Gastroesophageal sphincter (tissue), 4 donors: ENCODE results near the gene AQR. TPM values are rescaled to one million over a fixed set of nuclear protein-coding genes. Genes with fewer than 3 reads are reported as not detected.

Experiments used
- ATAC-seq: fragments of 150-250 bp; one replicate; pipeline ENCODE4 v1.9.1; 2016; ENCODE audit warnings: mild to moderate bottlenecking, moderate library complexity
- H3K27ac ChIP-seq, 4 donors: fragments of 200-600 bp; sonication (generic) in 3 of 4; 1 replicate in 3 of 4; 2 replicates in 1 of 4; pipeline ENCODE4 v1.5.1; 2016 to 2019
- H3K27me3 ChIP-seq: fragments of 200-600 bp; sonication (generic); one replicate; pipeline ENCODE4 v1.5.1; 2019
- H3K36me3 ChIP-seq, 2 donors: fragments of 200-600 bp; sonication (generic); one replicate each; pipeline ENCODE4 v1.5.1; 2019; ENCODE audit warnings: control low read depth in 1 of 2
- H3K4me1 ChIP-seq, 3 donors: fragments of 200-600 bp; sonication (generic); 1 replicate in 2 of 3; 2 replicates in 1 of 3; pipeline ENCODE4 v1.5.1; 2016 to 2019; ENCODE audit warnings: control low read depth in 2 of 3
- H3K4me3 ChIP-seq, 2 donors: fragments of 200-600 bp; sonication (generic); one replicate each; pipeline ENCODE4 v1.5.1; 2019; ENCODE audit warnings: mild to moderate bottlenecking in 1 of 2, moderate library complexity in 1 of 2
- H3K9me3 ChIP-seq, 3 donors: fragments of 200-600 bp; sonication (generic); one replicate each; pipeline ENCODE4 v1.5.1; 2017 to 2019; ENCODE audit warnings: control low read depth in 2 of 3
- CTCF ChIP-seq, 4 experiments: fragments of 200-600 bp in 2 of 4; fragments of 450-650 bp in 2 of 4; sonication (generic) in 1 of 4; IDR thresholded peaks; one replicate each; pipeline ENCODE4 v1.5.1; 2017 to 2019; ENCODE audit warnings: antibody characterized with exemption in 4 of 4, mild to moderate bottlenecking in 2 of 4, moderate library complexity in 2 of 4
- EP300 ChIP-seq: sonication (generic); formaldehyde crosslinking; IDR thresholded peaks from one replicate; pipeline ENCODE4 v1.6.1; 2017; ENCODE audit warnings: antibody characterized with exemption, mild to moderate bottlenecking
- POLR2A ChIP-seq, 2 donors: fragments of 450-650 bp; IDR thresholded peaks; one replicate each; pipeline ENCODE4 v1.6.1; 2017; ENCODE audit warnings: antibody characterized with exemption in 2 of 2, mild to moderate bottlenecking in 2 of 2, moderate library complexity in 1 of 2
- POLR2AphosphoS5 ChIP-seq: sonication (generic); formaldehyde crosslinking; IDR thresholded peaks from one replicate; pipeline ENCODE4 v1.6.1; 2017; ENCODE audit warnings: antibody characterized with exemption
- WGBS, 2 donors: methylation state at CpG; one replicate each; pipeline ENCODE4 v1.1.5; 2018; ENCODE audit warnings: low coverage in 1 of 2; 5-methylcytosine and 5-hydroxymethylcytosine counted together
- total RNA-seq, 4 donors: library from RNA; depleted of rRNA; stranded (reverse); fragments of >200 nt; gene quantifications; one replicate each; pipeline ENCODE4 v1.1.0, GENCODE V29; 2016

Gene AQR
- total RNA-seq, 4 donors from 2014 or later, result 16.4 to 26.9 (median 24.7) TPM

DNA sequence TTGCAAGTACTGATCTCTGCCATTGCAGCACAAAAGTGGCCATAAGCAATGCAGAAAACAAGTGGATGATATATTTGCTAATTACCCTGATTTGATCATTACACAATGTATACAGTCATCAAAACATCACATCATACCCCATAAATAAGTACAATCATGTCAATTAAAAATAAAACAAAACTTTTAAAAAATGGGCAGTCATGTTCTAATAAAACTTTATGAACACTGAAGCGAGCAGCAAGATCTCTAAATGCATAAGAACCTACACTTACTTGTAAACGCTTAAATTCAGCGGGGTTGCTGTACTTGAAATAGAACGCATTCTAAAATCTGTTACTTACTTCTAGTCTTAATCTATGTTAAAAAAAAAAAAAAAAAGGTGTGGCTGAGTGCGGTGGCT lies 73.4 kb downstream of the AQR start:
- no peak overlapping the region for H3K4me3 ChIP-seq
- peaks cover 4 to 74% of the 10 kb centered on the region in 2 donors for H3K36me3 ChIP-seq
- TF ChIP-seq EP300, result no peak
- TF ChIP-seq POLR2AphosphoS5, result no peak
- TF ChIP-seq CTCF (IDR thresholded peaks at IDR 0.05), result no peak
- TF ChIP-seq POLR2A (IDR thresholded peaks at IDR 0.05), result no peak
- H3K27ac ChIP-seq, result no peak overlapping the region
- H3K9me3 ChIP-seq, result peaks cover 0 to 9% (median 0%) of the 10 kb centered on the region in 3 donors
- 93 to 98% methylated on average over 5 of the region's 5 CpGs for WGBS, 2 donors
- no peak for ATAC-seq
- no peaks in the 10 kb centered on the region for H3K27me3 ChIP-seq
- H3K4me1 ChIP-seq, result peaks cover 0 to 11% (median 0%) of the 10 kb centered on the region in 3 donors

- TF ChIP-seq CTCF (IDR thresholded peaks at IDR 0.05) (no peak), POLR2AphosphoS5 (no peak), EP300 (no peak), POLR2A (IDR thresholded peaks at IDR 0.05) (no peak)
- no peak for ATAC-seq
- Histone ChIP-seq H3K36me3 (peaks cover 4 to 79% of the 10 kb centered on the region in 2 donors), H3K27ac (no peak overlapping the region), H3K4me1 (no peaks in the 10 kb centered on the region), H3K9me3 (peaks cover 0 to 9% (median 0%) of the 10 kb centered on the region in 3 donors), H3K27me3 (no peaks in the 10 kb centered on the region), H3K4me3 (no peak overlapping the region)
Measured at GRCh38 chr15:34893967-34894366, 75.6 kb downstream of the AQR start.

DNA sequence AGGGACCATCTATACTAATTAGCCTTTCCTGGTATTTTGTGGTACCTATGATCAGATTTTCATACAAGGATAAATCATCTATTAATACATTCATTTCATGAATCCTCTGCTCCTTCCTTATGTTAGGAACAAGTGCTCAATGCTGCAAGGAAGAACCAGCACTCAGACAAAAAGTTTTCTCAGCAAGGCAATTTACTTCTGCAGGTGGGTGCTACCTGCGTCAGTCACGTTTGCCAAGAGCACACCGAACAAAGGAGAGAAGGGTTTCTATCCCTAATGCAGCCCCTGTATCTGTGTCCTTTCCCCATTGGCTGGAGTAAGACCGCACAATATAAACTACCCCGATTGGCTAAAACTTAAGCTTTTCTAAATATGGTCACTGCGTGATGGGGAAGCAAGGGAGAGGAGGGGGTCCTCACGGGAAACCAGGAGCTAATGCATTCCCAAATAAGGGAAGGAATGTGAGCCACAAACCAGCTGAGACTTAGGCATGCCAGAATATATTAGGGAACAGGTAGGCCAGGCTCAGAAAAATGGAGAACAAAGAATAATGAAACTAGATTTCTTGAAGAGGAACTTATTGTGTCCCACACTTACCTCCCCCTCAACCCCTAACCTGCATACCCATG lies 76.5 kb downstream of the AQR start:
- H3K9me3 ChIP-seq, result peaks cover 0 to 9% (median 0%) of the 10 kb centered on the region in 3 donors
- no peaks in the 10 kb centered on the region for H3K4me1 ChIP-seq
- H3K36me3 ChIP-seq, result peaks cover 4 to 79% of the 10 kb centered on the region in 2 donors
- no peaks in the 10 kb centered on the region for H3K27me3 ChIP-seq
- no peak overlapping the region for H3K27ac ChIP-seq
- WGBS, 2 donors, result 85 to 91% methylated on average over 4 to 7 of the region's 7 CpGs
- TF ChIP-seq POLR2AphosphoS5 (no peak), CTCF (IDR thresholded peaks at IDR 0.05) (no peak), POLR2A (IDR thresholded peaks at IDR 0.05) (no peak), EP300 (no peak)
- no peak overlapping the region for H3K4me3 ChIP-seq
- ATAC-seq, result no peak

GRCh38 chr15:34890424-34890823 lies 79.1 kb downstream of the AQR start:
- no peak for ATAC-seq
- Histone ChIP-seq H3K9me3 (peaks cover 0 to 9% (median 0%) of the 10 kb centered on the region in 3 donors), H3K36me3 (peaks cover 0 to 75% of the 10 kb centered on the region in 2 donors), H3K27me3 (no peaks in the 10 kb centered on the region), H3K4me1 (no peaks in the 10 kb centered on the region), H3K27ac (no peak overlapping the region), H3K4me3 (no peak overlapping the region)
- WGBS, 2 donors, result 54 to 80% methylated on average over 1 to 2 of the region's 2 CpGs
- TF ChIP-seq POLR2A (IDR thresholded peaks at IDR 0.05) (no peak), POLR2AphosphoS5 (no peak), EP300 (no peak), CTCF (IDR thresholded peaks at IDR 0.05) (no peak)

GRCh38 chr15:34889476-34889875 lies 80.1 kb downstream of the AQR start:
- WGBS, 2 donors, result 86 to 90% methylated on average over 6 to 7 of the region's 7 CpGs
- H3K27ac ChIP-seq, result no peak overlapping the region
- H3K27me3 ChIP-seq, result no peaks in the 10 kb centered on the region
- no peaks in the 10 kb centered on the region for H3K4me1 ChIP-seq
- ATAC-seq, result no peak
- peaks cover 0 to 78% of the 10 kb centered on the region in 2 donors for H3K36me3 ChIP-seq
- TF ChIP-seq EP300 (no peak), POLR2A (IDR thresholded peaks at IDR 0.05) (no peak), CTCF (IDR thresholded peaks at IDR 0.05) (no peak), POLR2AphosphoS5 (no peak)
- peaks cover 0 to 9% (median 0%) of the 10 kb centered on the region in 3 donors for H3K9me3 ChIP-seq
- no peak overlapping the region for H3K4me3 ChIP-seq
